ENCODE data around the gene GPR63.
"Not testable (repeated sequence)": the region's sequence is repeated elsewhere in the genome, so short reads cannot be mapped to it uniquely, and the experiment has no call there.

Gene GPR63

GRCh38 chr6:96837081-96837971 is at the start of gene GPR63:
TSS of gene GPR63 (minus strand) at chr6:96837477. CDS start at chr6:96799731, 37,746 bp downstream.
- DNase-seq: peak; percentile 20

GRCh38 chr6:96886519-96886918 is 49.2 kb upstream of the GPR63 start:
- DNase-seq: no peak

DNA sequence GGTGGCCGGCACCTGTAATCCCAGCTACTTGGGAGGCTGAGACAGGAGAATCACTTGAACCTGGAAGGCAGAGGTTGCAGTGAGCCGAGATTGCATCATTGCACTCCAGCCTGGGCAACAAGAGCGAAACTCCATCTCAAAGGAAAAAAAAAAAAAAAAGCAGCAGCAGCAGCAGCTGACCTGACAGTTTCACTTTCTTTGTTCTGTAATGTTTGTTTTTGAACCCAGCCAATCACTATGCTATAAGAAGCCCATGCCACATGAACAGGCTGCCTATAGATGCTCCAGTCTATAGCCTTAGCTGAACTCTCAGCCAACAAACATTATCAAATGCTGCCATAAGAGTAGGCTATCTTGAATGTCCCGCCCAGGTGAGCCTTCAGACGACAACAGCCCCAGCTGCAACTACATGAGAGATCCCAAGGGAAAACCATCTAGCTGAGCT is 47.9 kb upstream of the GPR63 start:
- DNase-seq: not testable (repeated sequence)

DNA sequence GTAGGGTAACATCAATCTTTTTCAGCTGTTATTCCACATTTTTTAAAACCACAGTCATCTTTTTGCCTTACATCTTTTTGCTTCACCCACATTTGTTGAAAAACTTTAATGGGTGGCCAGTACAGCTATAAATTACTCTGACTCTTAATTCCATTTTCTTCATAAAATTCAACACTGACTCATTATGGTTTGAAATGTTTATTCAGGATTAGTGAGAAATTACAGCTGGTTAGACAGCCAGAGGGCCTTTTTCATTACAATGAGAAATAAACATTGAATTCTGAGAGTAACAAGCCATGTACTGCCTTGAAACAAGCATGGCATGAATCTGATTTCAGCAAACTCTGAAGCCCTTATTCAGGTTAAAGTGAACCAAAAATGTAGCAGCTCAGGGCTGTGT is 40.9 kb upstream of the GPR63 start:
- DNase-seq: no peak

DNA sequence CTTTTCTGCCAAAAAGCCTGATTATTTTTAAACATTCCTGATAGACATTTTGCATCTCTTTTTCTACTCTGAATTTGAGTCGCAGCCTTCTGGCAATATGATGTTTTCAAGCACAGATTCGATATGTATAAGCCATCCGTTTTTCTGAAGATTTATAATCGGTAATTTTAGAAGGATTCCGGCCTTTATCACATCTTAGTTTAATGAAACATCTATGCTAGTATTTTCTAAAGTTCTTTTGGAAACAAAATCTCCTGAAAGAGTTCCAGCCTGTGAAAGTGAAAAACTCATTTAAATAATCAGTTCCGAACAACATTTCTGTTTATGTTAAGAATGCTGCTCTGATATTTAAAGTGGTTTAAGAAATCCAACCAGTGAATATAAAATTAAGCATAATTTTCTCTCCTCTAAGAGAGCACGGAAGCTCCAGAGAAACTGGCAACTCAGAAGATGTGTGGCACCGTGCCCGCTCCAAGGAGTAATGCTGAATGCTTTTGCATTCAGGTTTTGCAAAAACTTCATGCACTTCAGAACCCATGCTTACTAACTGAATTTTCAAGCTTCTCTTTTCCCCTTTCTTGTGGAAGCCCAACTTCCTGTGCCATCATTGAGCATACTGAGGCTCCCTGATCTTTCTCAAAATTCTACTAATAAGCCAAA is 39.7 kb upstream of the GPR63 start:
- DNase-seq: no peak

GRCh38 chr6:96872976-96873375 is 35.7 kb upstream of the GPR63 start:
- no peak for DNase-seq

- no peak for DNase-seq
Observed at GRCh38 chr6:96865055-96865405, 27.8 kb upstream of the GPR63 start.

- no peak for DNase-seq
Observed at GRCh38 chr6:96864216-96865054, 27.2 kb upstream of the GPR63 start.

- no peak for DNase-seq
Observed at GRCh38 chr6:96862560-96862959, 25.3 kb upstream of the GPR63 start.

DNA sequence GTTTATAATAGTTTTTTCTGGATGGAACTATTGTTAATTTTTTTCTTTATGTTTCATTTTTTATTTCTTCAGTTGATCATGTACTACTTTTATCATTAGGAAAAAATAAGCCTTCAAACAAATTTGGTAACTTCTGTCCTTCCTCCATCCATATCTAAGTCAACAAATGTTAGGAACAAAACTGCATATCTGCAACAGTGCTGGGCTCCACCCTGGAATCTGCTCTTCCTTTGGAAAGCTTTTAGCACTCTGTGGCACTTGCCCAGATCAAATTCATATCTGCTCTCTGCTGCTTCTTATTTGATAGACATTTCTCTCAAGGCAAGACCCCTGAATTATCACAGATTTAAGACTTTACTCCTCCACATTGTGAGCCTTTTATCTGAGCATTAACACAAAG is 24.3 kb upstream of the GPR63 start:
- no peak for DNase-seq

- DNase-seq: no peak
Observed at GRCh38 chr6:96856856-96857255, 19.6 kb upstream of the GPR63 start.

DNA sequence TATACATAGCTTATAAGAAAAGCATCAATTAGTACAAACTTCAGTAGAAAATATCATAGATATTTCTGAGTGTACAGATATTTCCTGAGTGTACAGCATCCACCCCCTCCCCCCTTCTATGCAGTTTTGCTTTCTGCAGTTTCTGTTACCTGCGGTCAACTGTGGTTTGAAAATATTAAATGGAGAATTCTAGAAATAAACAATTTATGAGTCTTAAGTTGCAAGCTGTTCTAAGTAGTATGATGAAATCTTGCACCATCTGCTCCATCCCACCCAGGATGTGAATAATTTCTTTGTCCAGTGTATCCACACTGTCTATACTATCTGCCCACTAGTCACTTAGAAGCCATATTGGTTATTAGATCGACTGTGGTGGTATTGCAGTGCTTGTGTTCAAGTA is 15.8 kb upstream of the GPR63 start:
- no peak for DNase-seq

GRCh38 chr6:96852605-96853004 is 15.3 kb upstream of the GPR63 start:
- DNase-seq: no peak

GRCh38 chr6:96851858-96852257 is 14.6 kb upstream of the GPR63 start:
- DNase-seq: no peak

- DNase-seq: no peak
Observed at GRCh38 chr6:96849615-96850014, 12.3 kb upstream of the GPR63 start.

GRCh38 chr6:96844530-96844929 is 7.3 kb upstream of the GPR63 start:
- no peak for DNase-seq

GRCh38 chr6:96841345-96841744 is 4.1 kb upstream of the GPR63 start:
- no peak for DNase-seq

DNA sequence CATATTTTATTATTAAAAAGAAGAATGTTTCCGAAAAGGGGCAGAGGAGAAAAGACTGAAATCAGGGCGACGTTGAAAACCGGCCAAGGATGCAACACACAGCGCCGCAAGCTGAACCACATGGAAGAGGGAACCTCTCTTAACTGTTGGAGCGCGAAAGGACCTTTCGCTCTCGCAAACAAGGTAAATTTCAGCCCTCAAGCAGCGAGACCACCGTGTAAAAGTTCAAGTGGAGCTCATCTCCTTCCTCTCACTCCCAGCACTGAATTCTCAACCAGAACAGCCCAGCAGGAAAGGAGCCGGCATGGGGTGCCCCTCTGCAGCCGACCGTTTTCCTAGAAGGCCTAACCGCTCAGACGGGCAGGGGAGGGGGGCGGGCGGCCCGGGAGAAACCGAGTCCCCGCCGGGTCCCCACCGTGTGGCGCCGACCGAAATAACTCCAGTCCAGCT is 621 bp downstream of the GPR63 start:
- DNase-seq: no peak

- no peak for DNase-seq
Observed at GRCh38 chr6:96834070-96834469, 3.2 kb downstream of the GPR63 start.

DNA sequence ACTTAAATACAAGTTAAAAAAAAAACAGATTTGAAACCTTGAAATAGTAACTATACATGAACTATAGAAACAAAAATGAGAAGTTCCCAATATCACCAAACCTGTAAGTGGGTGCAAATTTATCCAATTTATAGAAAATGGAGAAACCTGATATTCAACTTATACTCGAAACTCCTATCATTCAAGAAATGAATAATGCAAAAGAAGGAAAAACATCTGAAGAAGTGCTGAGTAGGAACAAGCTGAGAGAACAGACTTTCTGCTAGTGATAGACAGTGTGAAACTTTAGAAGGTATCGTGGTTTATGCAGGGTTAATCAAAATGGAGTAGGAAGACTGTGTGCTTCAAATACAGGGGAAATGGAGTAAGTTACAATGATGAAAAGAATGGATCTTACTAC is 4.5 kb downstream of the GPR63 start:
- no peak for DNase-seq

DNA sequence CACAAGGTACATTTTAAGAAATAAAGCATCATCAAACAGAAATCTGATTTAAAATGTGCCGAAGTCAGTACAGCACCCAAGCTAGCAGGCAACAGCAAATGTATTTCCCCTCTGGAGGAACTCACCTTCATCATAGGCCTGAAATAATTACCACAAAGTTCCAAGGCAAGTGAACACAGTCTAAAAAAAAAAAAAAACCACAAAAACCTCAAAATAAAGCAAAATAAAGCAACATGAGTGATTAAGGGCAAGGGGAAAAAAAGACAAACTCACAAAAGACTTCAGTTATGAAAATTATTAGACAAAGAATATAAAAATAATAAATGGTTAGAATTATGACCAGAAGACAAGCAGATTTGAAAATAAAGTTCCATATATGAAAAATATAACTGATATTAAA is 10.4 kb downstream of the GPR63 start:
- no peak for DNase-seq

DNA sequence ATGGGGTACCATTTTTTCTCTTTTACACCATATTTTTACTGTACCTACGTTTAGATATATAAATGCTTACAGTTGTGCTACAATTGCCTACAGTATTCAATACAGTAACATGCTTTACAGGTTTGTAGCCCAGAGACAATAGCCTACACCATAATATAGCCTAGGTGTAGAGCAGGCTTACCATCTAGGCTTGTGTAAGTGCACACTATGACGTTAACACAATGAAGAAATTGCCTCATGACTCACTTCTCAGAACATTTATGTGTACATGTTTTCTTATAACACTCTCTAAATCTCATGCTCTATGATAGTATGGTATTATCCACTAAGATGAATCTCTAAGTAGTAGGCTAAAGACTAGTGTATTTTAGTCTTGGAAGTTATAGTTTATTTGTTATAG is 13.5 kb downstream of the GPR63 start:
- no peak for DNase-seq

- no peak for DNase-seq
Observed at GRCh38 chr6:96821034-96821433, 16.2 kb downstream of the GPR63 start.

All from GDM1 (cell line).